HG03469 (cell line): Measurements from ENCODE around the gene MAD2L1.

Experiments used
- ATAC-seq: cut with Tn5 transposase; IDR thresholded peaks from one replicate; pipeline ENCODE4 v1.9.1; 2021; ENCODE audit warnings: mild to moderate bottlenecking, moderate library complexity, moderate number of reproducible peaks; ENCODE audit not compliant: unreplicated experiment

The MAD2L1 gene

DNA sequence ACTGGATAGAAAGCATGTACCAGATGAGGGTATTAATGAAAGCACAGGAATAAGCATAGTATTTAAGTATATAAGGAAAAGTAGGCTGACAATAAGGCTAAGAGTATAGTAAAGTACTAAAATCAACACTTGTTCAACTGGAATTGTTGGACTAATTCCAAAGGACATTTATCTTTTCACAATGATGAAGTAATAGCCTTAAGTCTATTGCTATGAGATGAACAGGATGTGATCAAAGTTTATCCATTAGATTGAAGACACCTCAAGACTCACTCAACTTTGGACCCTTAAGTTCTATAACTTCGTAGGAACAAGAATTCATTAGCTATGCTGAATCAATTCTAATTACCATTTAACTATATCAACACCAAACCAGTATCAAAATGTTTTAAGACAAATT lies 7.6 kb downstream of the MAD2L1 start:
- ATAC-seq, result no peak

DNA sequence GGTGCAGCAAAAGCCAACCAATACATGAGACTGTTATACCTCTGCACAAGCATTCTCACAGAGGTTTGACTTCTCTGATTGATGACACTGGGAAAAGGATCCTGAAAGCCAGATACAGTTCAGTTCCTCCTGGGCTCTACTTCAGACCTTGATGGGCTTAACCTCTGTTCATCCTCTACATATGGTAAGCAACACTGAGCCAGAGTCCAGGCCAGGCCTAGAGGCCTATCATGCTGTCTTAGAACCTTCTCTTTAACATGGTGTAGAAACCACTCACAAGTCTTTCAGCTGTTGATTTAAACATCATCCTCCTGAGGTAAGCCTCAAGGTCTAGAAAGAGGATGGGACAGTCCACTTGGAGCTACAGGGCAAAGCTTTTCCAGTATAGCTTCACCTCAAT lies 9.2 kb downstream of the MAD2L1 start:
- ATAC-seq, result no peak

DNA sequence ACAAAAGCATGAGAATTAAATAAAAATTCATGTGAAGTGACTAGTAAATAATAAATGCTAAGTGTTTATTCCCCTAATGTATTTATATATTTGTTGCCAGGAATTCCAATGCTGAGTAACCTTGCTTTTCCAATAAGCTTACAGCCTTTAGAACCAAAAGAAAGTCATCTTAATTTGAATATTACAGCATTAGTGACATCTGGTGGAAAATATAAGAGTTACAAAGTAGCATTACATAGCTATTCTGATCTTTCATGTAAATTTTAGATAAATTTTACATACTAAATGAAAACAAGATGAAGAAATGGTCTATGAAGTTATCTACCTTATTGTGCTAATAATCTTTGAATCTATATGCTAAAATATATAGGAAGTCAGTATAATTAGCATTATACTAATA lies 10.4 kb downstream of the MAD2L1 start:
- no peak for ATAC-seq

DNA sequence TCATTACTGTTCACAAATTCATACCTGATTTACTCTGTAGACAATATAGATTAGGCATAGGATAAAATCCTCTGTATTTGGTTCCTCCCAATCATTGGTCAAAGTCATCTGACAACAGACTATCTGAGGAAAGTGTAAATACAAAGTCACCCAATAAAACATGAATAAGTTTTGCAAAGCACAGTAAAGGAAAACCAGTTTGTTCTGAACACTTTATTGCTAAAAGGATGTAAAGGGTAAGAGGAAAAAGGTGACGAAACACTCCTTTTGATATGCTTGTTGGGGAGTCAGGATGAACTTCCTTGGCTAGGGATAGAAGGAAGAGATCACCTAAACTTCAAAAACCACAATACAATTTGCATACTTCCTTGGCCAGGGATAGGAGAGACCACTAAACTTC lies 10.9 kb downstream of the MAD2L1 start:
- no peak for ATAC-seq

DNA sequence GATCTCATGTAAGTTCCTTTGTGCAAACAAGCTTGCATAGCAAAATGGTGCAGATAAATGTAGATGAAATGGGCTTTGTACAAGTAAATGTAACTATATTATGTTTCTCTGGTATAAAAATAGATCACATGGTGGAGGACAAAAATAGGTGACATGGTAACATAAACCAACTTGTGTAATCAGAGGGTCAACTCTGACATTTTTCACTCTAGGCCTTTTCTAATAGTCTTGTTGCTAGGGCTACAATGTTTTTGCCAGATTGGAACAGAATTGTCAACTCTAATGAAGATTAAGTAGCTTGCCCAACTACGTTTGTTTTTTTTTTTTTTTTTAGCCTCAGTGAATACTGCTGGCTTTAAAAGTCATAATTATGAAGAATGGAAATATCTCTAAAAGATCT lies 11.5 kb downstream of the MAD2L1 start:
- ATAC-seq, result no peak

DNA sequence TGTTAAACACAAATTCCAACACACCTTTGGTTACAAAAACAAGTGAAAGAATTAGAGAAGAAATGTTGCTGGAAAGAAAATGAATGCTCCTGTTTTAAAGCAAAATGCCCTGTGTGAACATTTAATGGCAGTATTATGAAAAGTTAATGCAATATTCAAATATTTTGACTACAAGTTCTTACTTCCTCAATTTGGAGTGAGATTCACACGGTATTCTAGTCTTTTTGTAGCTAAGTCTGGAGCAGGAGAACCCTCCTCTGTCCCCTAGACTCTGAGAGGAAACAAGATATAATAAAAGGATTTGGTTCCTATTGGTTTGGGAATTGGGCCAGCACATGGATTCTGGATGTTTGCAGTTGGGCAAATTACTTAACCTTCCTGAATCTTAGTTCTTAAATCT lies 12.7 kb downstream of the MAD2L1 start:
- peak; percentile 52 for ATAC-seq

DNA sequence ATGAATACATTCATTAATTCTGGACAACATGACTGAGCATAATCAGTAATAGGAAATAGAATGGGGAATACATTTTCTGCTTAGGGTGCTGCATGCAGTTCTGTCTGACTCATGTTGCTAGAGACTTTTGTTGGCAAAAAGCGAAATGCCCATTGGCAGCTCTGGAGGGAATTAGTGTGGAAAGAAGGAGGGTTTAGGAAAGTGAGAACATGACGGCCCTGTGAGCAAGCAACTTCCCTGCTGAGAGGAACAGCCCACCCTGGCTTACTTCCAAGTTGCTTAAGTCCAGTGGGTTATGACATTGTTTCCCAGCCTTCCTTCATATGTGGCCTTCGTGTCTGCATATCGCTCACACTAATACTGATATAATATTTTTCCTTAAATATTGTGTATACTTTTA lies 13.8 kb downstream of the MAD2L1 start:
- ATAC-seq, result no peak

DNA sequence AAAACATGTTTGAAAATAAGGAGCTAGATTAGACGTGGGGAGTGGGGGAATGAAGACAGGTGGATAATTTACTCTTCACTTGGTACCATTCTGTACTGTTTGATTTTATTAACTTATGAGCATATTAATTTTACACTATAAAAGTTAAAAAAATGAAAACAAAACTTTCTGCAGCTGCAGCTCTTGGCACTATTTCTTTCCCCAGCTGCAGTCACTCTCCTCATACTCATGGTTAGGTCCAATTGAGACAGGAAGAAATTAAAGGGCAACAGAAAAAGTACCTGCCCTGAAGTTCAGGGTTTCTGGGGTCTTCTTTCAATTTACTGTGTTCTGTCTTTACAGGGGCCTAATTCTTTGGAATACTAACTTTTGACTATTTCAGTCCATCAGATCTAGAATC lies 15.4 kb downstream of the MAD2L1 start:
- ATAC-seq, result no peak

DNA sequence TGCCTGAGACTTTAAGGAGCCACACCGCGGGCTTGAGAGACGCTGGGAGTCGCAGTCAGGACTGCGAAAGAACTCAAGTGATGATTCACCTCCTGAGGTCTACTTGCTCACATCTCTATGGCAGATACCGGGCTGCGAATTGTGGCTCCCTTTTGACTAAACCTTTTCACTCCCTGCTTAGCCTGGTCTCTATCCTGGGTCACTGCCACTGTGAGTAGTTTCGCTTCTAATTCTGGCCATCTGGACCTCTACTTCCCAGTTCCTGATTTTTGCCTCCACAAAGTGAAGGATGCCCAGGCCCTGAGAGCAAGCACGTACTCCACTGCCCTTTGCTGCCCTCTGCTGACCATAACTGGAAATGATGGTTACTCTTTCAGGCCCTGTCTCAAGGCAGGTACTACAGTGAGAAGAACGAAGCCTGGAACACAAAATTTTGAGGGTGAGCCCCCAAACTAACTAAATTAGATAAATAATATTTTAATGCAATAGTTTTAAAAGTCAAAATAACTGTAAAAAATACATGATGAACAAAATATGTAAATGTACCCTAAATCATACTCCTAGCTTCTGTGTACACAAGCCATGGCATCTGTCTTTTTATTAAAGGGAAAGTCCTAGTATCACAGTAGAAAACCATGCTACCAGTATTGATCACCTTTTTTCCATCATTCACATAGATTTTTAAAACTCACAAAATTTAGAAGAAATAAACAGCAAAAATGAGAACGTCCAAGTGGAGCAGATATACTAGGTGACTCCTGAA lies 16.7 kb downstream of the MAD2L1 start:
- peak; percentile 72 for ATAC-seq

DNA sequence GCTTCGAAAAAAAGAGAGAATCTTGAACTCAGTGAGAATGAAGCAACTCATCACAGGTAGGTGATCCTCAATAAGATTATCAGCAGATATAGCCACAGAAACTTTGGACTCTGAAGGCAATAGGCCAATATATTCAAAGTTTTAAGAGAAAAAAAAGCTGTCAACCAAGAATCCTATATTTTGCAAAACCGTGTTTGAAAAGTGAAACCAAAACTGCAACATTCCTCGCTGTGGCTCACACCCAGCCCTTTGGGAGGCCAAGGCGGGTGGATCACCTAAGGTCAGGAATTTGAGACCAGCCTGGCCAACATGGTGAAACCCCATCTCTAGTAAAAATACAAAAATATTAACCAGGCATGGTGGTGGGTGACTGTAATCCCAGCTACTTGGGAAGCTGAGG lies 22.8 kb downstream of the MAD2L1 start:
- ATAC-seq, result no peak

DNA sequence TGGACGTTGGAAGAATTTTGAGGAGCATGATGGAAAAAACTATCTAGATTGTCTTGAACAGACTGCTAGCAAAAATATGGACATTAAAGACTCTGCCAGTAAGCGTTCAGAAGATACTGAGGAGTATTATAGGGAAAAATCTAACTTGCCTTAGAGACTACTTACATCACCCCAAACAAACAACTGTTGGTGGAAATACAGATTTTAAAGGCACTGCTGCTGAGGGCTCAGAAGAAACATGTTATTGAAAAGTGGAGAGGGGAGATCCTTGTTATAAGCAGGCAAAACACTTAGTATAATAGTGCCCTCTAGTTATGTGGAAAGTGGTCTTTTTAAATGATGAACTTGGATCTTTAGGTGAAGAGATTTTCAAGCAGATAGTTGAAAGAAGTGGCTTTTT lies 29.2 kb downstream of the MAD2L1 start:
- no peak for ATAC-seq

DNA sequence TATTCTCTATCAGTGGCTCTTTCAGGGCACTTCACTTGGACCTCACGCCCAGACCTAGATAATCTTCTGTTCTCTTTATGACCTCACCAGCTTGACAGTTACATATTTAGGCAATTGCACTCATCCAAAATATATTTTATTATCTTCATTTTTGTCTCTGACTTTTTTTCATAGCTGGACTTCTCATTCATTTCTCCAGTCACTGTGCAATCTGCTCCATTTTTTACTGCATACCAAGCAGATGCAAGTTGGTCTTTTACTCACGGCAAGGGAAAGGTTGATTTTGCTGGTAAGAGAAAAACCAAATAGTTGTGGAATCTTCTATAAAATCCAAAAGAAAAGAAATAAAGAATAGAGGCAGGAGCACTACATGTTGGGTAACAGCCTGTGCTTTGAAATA lies 31.7 kb downstream of the MAD2L1 start:
- no peak for ATAC-seq

DNA sequence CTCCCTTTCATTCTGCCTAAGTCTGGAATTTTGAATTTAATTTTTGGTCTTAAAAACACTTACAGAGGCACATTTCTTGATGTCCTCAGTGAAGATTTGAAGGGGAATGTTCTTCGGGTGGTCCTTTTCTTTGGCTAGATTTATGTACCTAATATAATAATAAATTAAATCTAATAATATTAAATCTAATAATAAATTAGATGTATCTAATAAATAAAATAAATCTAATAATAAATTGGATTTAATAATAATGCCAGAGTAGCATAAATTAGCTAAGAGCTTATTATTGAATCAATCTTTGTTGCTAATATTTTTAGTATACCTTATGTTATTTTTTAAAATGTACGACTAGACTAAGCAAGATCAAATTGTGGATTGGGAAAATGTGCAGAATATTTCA lies 39.8 kb downstream of the MAD2L1 start:
- no peak for ATAC-seq

DNA sequence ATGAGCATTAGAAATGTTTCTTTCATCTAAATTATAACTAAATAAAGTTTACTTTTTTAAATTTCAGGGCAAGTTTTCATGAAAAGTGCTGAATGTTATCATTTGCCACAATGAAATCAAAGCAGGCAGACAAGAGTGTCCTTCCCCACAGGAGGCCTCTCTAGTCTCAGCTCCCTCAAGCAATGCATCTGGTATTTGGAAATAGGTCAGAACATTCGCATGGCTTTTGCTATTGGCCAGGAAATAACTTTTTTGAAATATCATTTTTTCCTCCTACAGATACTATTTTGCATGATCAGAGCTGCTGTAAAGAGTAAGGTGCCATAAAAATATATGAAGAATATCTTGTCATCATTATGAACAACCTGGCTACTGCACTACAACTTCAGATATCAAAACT lies 41.1 kb downstream of the MAD2L1 start:
- ATAC-seq, result no peak

DNA sequence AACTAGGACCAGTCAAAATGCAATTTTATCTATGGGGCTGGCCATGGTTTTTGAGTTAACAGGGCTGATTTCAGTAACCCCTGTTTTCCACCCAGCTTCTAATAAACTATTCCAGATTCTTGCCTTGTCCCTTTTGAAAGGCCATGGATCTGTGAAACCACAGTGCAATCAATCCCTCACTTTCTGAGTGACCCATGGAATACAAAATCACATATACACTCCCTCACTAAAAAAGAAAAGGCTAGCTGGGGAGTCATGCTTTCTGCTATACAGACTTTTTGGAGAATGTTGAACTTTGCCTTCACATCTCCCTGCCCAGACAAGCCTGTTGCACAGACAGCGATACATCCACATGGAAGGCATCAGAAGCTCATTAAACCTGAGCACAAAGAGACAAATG lies 47.9 kb downstream of the MAD2L1 start:
- ATAC-seq, result no peak

DNA sequence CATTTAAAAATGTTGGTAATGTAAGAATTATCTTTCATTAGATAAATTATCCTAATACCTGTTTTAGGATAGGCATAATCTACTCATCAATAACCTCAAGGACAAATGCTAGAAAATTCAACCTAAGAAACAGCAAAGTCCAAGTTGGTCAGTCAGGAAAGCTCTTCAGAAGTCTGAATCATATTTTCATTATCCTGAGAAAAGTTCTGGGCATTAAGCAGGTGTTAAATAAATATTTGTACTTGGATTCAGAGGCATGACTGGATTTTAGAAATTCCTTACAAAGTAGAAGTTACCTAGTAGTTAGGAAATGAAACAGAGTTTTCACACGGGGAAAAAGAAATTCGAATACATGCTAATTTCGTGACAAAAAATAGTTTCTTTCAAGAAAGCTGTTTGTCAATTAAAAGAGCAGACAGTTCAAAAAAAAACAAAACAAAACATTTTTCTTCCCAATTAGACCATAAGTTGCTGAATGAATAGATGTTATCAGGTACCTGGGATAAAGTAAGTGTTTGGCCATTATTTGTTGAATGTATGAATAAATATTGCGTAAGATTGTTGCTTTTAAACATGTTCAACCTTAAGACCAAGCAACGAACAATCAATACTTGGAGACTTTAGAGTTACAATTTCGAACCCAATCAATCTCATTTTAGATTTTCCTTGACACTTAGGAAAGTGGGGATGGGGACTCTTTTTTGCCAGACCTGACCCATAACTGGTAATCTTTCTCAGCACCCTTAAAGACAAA lies 48.5 kb downstream of the MAD2L1 start:
- no peak for ATAC-seq

DNA sequence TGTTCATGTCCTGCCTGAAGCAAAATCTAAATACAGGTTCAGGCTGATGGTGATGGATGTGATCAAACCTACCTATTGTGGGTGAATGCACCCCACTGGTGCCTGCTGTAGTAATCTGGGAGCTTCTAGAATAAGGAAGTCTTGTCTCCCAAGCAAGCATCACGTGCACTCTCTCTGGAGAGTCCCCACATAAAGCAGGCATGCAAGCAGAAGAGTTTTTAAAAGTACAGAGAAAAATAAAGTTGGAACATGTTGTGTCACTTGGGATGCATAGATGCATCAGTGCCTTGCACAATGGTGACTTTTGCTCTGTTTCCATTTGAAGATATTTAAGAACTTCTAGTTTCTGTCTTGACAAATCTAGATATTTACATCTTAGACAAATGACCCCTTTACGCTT lies 54.9 kb downstream of the MAD2L1 start:
- ATAC-seq, result no peak

DNA sequence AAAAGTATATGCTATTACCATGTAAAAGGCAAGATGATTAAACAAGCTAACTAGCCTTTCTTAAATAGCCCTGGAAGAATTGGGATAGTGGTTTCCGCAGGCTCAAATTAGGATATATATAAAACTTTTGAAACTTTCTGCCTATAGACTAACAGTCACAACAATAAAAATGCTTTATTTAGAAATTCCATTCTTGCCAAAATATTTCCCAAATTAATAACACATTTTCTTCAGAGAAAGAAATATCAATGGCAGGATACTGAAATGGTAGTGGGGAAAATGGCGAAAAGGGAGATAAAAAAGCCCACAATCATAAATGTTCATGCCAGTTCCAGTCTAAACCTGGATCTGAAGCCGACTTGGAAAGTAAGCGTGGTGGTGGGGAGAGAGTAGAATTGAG lies 56.0 kb downstream of the MAD2L1 start:
- no peak for ATAC-seq

DNA sequence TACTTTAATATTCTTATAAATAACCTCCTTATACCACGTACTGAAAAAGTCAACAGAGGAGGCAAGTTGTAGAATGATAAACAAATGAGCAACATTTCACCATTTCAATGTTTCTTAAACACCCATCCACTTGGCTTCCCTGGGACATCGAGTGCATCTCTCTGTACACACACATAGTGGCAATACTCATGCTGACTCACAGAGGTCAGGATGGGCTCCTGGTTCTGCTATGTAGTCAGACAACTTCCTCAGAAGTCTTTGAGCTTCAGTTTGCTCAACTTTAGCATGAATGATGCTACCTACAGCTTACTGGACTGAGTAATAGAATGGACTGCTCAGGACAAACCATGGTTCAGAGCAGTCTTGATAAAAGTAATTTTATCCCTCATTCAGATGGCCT lies 56.9 kb downstream of the MAD2L1 start:
- ATAC-seq, result no peak

DNA sequence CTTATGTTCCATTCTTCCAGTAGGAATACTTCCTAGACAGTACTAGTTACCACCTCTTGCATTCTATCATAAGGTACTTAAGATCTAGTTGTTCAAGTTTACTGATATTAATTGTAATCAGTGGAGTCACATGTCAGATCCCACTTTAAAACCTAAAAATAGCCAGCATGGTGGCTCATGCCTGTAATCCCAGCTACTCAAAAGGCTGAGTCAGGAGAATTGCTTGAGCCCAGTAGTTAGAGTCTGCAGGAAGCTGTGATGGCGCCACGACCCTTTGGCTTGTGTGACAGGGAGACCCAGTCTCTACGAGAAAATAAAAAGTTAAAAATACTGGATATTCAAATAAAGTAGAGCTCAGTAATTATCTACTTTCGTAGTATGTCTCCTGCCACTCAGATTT lies 57.7 kb downstream of the MAD2L1 start:
- ATAC-seq, result no peak

DNA sequence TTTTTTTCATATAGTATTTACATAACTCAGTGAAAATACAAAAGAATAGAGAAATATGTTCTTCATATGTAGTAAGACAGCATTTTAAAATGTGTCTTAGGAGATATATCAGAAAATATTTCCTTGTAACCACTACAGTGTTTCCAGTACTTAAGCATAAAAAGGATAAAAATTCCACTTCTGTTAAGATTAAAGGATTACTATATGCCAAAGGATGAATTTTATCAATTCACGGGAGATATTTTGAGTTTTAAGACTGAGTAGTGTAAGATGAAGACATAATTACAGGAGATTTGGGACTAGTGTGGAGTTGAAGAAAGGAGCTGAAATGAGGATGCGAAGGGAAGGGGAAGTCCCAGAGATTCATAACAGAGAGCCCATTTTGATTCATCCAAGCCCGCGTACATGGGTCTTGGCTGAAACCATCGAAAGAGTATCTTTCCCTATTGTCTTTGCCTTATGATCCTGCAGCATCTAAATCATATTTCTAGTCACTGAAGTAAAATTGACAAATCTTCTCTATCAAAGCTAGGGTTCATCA lies 58.7 kb downstream of the MAD2L1 start:
- no peak for ATAC-seq

DNA sequence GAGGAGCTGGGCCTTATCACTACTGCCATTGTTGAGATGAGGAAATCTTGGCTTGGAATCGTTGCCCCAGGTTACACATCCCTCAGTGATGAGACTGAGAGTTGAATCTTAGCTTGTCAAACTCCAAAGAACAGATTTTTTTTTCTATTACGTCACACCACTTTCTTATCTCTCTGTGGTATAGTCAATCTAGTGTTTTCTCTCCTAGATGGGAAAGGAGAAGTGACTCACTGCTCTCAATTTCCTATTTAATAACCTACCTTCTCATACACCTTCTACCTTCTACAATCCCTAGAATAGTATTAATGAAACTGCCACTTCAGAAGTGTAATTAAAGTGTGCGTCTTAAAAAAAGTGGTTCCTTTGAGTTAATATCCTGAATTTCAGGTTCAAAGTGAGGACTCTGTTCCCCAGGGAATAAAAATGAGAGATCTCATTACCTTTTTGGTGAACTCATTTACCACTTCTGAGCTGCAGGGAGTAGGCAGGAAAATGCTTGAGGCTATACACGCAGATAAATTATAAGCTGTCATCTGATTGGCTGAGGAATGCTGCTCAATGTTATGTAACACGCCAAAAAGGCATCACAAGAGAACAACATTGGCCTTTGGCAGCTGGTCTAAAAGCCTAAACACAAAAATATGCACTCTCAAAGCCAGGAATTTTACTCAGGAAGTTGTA lies 59.3 kb downstream of the MAD2L1 start:
- no peak for ATAC-seq
